Neural progenitor cell (in vitro differentiated cells): ENCODE measurements around the gene EP400. TPM values are rescaled to one million over a fixed set of nuclear protein-coding genes. Genes with fewer than 3 reads are reported as not detected.
"Not testable (repeated sequence)": the region's sequence is repeated elsewhere in the genome, so short reads cannot be mapped to it uniquely, and the experiment has no call there.

Experiments
- DNase-seq: peaks from one replicate; pipeline ENCODE4 v3.0.0-alpha.2; 2016; ENCODE audit warnings: low spot score
- H2AFZ ChIP-seq: fragments of 200-600 bp; sonication (generic); replicated peaks from 2 replicates; pipeline ENCODE4 v1.6.1; 2016; ENCODE audit warnings: antibody characterized with exemption
- H3F3A ChIP-seq: fragments of 200-600 bp; sonication (generic); 2 replicates; pipeline ENCODE4 v1.6.1; 2016; ENCODE audit warnings: antibody characterized with exemption, low read depth
- H3K27ac ChIP-seq: fragments of 200-600 bp; sonication (generic); 2 replicates; pipeline ENCODE4 v1.5.1; 2016; ENCODE audit warnings: mild to moderate bottlenecking
- H3K27me3 ChIP-seq: fragments of 200-600 bp; sonication (generic); 2 replicates; pipeline ENCODE4 v1.6.1; 2016; ENCODE audit warnings: mild to moderate bottlenecking, moderate library complexity
- H3K36me3 ChIP-seq: fragments of 200-600 bp; sonication (generic); 2 replicates; pipeline ENCODE4 v1.5.1; 2016
- H3K4me1 ChIP-seq: fragments of 200-600 bp; sonication (generic); 2 replicates; pipeline ENCODE4 v1.6.1; 2016; ENCODE audit warnings: mixed run types
- H3K4me2 ChIP-seq: fragments of 200-600 bp; sonication (generic); 2 replicates; pipeline ENCODE4 v1.6.1; 2016
- H3K4me3 ChIP-seq: fragments of 200-600 bp; sonication (generic); 2 replicates; pipeline ENCODE4 v1.5.1; 2016
- H3K79me2 ChIP-seq: fragments of 200-600 bp; sonication (generic); 2 replicates; pipeline ENCODE4 v1.6.1; 2016; ENCODE audit warnings: low read depth
- H3K9ac ChIP-seq: fragments of 200-600 bp; sonication (generic); 2 replicates; pipeline ENCODE4 v1.6.1; 2016
- H3K9me3 ChIP-seq: fragments of 200-600 bp; sonication (generic); 2 replicates; pipeline ENCODE4 v1.5.1; 2016; ENCODE audit warnings: low read depth
- H4K20me1 ChIP-seq: fragments of 200-600 bp; sonication (generic); 2 replicates; pipeline ENCODE4 v1.6.1; 2016; ENCODE audit warnings: low read depth
- H3K27ac Mint-ChIP-seq: 3 replicates; pipeline ENCODE4 v1.8.0; 2021; ENCODE audit warnings: mixed read lengths
- H3K27me3 Mint-ChIP-seq: 2 replicates; pipeline ENCODE4 v1.8.0; 2022; ENCODE audit warnings: low read depth, mild to moderate bottlenecking, inconsistent platforms, moderate library complexity, mixed read lengths; ENCODE audit not compliant: insufficient read depth
- H3K36me3 Mint-ChIP-seq: 3 replicates; pipeline ENCODE4 v1.8.0; 2021; ENCODE audit warnings: mixed read lengths
- H3K4me1 Mint-ChIP-seq: 3 replicates; pipeline ENCODE4 v1.8.0; 2021; ENCODE audit warnings: mixed read lengths
- H3K4me3 Mint-ChIP-seq: 3 replicates; pipeline ENCODE4 v1.8.0; 2021; ENCODE audit warnings: mild to moderate bottlenecking, moderate library complexity, mixed read lengths
- H3K9me3 Mint-ChIP-seq: 3 replicates; pipeline ENCODE4 v1.8.0; 2020; ENCODE audit warnings: mixed read lengths
- EZH2 ChIP-seq: fragments of 200-600 bp; sonication (generic); IDR thresholded peaks from 2 replicates; pipeline ENCODE4 v1.6.1; 2017; ENCODE audit warnings: antibody characterized with exemption, mild to moderate bottlenecking, moderate library complexity
- EZH2phosphoT487 ChIP-seq: fragments of 200-600 bp; sonication (generic); IDR thresholded peaks from 2 replicates; pipeline ENCODE4 v1.6.1; 2017; ENCODE audit warnings: antibody characterized with exemption
- total RNA-seq: library from RNA; depleted of rRNA; stranded (reverse); fragments of >200 nt; gene quantifications from 2 replicates; pipeline ENCODE4 v1.2.3, GENCODE V29; 2015; ENCODE audit warnings: low replicate concordance
- TF ChIP-seq, protein P1 (sequence below): fragments of 200-600 bp; sonication (generic); IDR thresholded peaks from 2 replicates; pipeline ENCODE4 v1.5.1; 2017; ENCODE audit warnings: antibody characterized with exemption, mild to moderate bottlenecking

EP400 gene
- total RNA-seq, 1 donor from 2014 or later: 16.3 TPM

DNA sequence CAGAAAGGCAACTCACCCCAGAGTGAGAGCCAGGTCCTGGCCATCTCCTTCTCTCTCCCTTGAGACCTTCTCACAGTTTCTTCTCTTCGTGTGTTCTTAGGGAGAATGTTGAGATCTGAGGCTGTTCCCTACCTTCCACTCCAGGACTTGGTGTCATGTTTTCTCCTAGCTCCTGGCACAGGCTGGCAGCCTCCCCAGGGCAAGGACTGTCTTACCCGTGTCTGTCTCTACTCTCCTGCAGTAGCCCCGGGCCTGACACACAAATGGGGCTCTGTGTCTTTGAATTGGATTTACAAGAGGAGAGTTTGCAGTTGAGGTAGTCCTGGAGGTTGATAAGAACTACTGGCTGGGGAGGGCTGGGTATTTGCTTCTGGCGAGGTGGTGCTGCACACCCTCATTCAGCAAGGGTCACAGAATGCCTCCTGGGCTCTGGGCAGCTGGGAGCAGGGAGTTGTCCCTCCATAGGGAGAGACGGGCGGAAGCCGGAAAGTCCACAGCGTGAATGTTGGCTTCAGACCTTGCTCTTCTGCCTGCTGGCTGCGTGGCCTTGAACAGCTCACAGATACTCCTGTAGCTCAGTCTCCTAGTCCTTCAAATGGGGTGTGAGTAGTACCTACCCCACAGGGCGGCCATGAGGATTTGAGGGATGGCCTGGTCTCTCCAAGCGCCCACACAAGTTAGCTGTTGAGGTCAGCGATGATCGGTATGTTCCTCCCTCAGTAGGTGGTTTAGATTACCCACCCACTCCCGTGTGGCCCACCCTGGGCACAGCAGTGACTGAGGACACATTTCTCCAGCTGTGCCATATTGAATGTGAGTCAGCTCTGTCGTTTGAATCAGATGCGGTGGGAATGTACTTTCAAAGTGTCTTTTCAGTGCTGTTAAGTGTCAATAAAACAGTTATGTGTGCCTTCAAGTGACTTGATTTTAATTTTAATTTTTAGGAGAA, 10.2 kb downstream of the EP400 start:
- Histone ChIP-seq H2AFZ (no peak overlapping the region), H3K27me3 (no peaks in the 10 kb centered on the region), H3K27ac (no peak overlapping the region), H3K4me1 (peaks cover 7% of the 10 kb centered on the region), H3F3A (no peaks in the 10 kb centered on the region), H4K20me1 (peaks cover 84% of the 10 kb centered on the region), H3K9me3 (no peaks in the 10 kb centered on the region), H3K79me2 (peaks cover 89% of the 10 kb centered on the region), H3K9ac (no peak overlapping the region), H3K4me3 (no peak overlapping the region), H3K4me2 (no peak overlapping the region), H3K36me3 (peaks cover 4% of the 10 kb centered on the region)
- H3K27me3 Mint-ChIP-seq: no peaks in the 10 kb centered on the region
- TF ChIP-seq, protein P1, sequence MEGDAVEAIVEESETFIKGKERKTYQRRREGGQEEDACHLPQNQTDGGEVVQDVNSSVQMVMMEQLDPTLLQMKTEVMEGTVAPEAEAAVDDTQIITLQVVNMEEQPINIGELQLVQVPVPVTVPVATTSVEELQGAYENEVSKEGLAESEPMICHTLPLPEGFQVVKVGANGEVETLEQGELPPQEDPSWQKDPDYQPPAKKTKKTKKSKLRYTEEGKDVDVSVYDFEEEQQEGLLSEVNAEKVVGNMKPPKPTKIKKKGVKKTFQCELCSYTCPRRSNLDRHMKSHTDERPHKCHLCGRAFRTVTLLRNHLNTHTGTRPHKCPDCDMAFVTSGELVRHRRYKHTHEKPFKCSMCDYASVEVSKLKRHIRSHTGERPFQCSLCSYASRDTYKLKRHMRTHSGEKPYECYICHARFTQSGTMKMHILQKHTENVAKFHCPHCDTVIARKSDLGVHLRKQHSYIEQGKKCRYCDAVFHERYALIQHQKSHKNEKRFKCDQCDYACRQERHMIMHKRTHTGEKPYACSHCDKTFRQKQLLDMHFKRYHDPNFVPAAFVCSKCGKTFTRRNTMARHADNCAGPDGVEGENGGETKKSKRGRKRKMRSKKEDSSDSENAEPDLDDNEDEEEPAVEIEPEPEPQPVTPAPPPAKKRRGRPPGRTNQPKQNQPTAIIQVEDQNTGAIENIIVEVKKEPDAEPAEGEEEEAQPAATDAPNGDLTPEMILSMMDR: no peak
- no peak for TF ChIP-seq EZH2
- no peak for TF ChIP-seq EZH2phosphoT487
- peaks cover 14% of the 10 kb centered on the region for H3K4me1 Mint-ChIP-seq
- no peak overlapping the region for H3K27ac Mint-ChIP-seq
- no peaks in the 10 kb centered on the region for H3K9me3 Mint-ChIP-seq
- peaks cover 6% of the 10 kb centered on the region for H3K36me3 Mint-ChIP-seq
- H3K4me3 Mint-ChIP-seq: no peak overlapping the region
- no peak for DNase-seq

- not testable (repeated sequence) for DNase-seq, H3K4me2 ChIP-seq, H3K4me3 ChIP-seq, H3K36me3 ChIP-seq, H3K4me1 ChIP-seq, H3F3A ChIP-seq, H3K9me3 Mint-ChIP-seq, H3K9me3 ChIP-seq, H3K4me3 Mint-ChIP-seq, H3K27me3 Mint-ChIP-seq, H2AFZ ChIP-seq, H3K9ac ChIP-seq, H3K36me3 Mint-ChIP-seq, H3K27ac ChIP-seq, H3K27me3 ChIP-seq, H3K27ac Mint-ChIP-seq
- peaks cover 14% of the 10 kb centered on the region for H3K4me1 Mint-ChIP-seq
- peaks cover 89% of the 10 kb centered on the region for H3K79me2 ChIP-seq
- peaks cover 85% of the 10 kb centered on the region for H4K20me1 ChIP-seq
These were observed 11.0 kb downstream of the EP400 start for GRCh38 chr12:131960590-131961325.

DNA sequence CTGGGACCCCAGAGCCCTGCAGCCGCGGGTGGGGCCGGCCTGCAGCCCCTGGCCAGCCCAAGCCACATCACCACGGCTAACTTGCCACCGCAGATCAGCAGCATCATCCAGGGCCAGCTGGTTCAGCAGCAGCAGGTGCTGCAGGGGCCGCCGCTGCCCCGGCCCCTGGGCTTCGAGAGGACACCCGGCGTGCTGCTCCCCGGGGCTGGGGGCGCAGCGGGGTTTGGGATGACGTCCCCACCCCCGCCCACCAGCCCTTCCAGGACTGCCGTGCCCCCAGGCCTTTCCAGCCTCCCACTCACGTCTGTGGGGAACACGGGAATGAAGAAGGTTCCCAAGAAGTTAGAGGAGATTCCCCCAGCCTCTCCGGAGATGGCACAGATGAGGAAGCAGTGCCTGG, 11.6 kb downstream of the EP400 start:
- DNase-seq, H3K27ac Mint-ChIP-seq, H3K27me3 Mint-ChIP-seq, H2AFZ ChIP-seq, H3K36me3 Mint-ChIP-seq, H3K27me3 ChIP-seq, H3K9me3 ChIP-seq, H3K9me3 Mint-ChIP-seq, H3K4me3 ChIP-seq, H3K36me3 ChIP-seq, H3K9ac ChIP-seq, H3K4me3 Mint-ChIP-seq, H3K4me2 ChIP-seq, H3F3A ChIP-seq, H3K27ac ChIP-seq, H3K4me1 ChIP-seq: not testable (repeated sequence)
- H3K4me1 Mint-ChIP-seq: peaks cover 13% of the 10 kb centered on the region
- Histone ChIP-seq H3K79me2 (peaks cover 89% of the 10 kb centered on the region), H4K20me1 (peaks cover 85% of the 10 kb centered on the region)

- Histone ChIP-seq H3K4me1 (no peaks in the 10 kb centered on the region), H3K36me3 (peaks cover 4% of the 10 kb centered on the region), H3F3A (no peaks in the 10 kb centered on the region), H3K79me2 (peaks cover 89% of the 10 kb centered on the region), H3K9me3 (no peaks in the 10 kb centered on the region), H3K27me3 (no peaks in the 10 kb centered on the region), H4K20me1 (peaks cover 81% of the 10 kb centered on the region), H3K27ac (no peak overlapping the region), H3K4me3 (no peak overlapping the region), H3K4me2 (no peak overlapping the region), H3K9ac (no peak overlapping the region), H2AFZ (no peak overlapping the region)
- no peak for DNase-seq
- H3K27ac Mint-ChIP-seq: no peak overlapping the region
- TF ChIP-seq, protein P1: no peak
- TF ChIP-seq EZH2phosphoT487 (no peak), EZH2 (no peak)
- H3K4me1 Mint-ChIP-seq: peaks cover 13% of the 10 kb centered on the region
- peaks cover 6% of the 10 kb centered on the region for H3K36me3 Mint-ChIP-seq
- H3K27me3 Mint-ChIP-seq: no peaks in the 10 kb centered on the region
- H3K4me3 Mint-ChIP-seq: no peak overlapping the region
- no peaks in the 10 kb centered on the region for H3K9me3 Mint-ChIP-seq
These were observed 12.3 kb downstream of the EP400 start for GRCh38 chr12:131962069-131962468.
